ENCODE results near the gene TP53RK. TPM values are rescaled to one million over a fixed set of nuclear protein-coding genes. Genes with fewer than 3 reads are reported as not detected.

Gene TP53RK
- total RNA-seq, 1 experiment from 2014 or later, result 12.4 TPM

- no peak for TF ChIP-seq HMGA2 (CRISPR knock-in tag; IDR thresholded peaks at IDR 0.05)
- no peak for TF ChIP-seq CREB1 (CRISPR knock-in tag; IDR thresholded peaks at IDR 0.05)
- TF ChIP-seq MYBL2 (CRISPR knock-in tag; IDR thresholded peaks at IDR 0.05), result no peak
- TF ChIP-seq, protein P1, sequence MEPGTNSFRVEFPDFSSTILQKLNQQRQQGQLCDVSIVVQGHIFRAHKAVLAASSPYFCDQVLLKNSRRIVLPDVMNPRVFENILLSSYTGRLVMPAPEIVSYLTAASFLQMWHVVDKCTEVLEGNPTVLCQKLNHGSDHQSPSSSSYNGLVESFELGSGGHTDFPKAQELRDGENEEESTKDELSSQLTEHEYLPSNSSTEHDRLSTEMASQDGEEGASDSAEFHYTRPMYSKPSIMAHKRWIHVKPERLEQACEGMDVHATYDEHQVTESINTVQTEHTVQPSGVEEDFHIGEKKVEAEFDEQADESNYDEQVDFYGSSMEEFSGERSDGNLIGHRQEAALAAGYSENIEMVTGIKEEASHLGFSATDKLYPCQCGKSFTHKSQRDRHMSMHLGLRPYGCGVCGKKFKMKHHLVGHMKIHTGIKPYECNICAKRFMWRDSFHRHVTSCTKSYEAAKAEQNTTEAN (CRISPR knock-in tag; IDR thresholded peaks at IDR 0.05), result no peak
- TF ChIP-seq JUN (CRISPR knock-in tag; IDR thresholded peaks at IDR 0.05), result no peak
- TF ChIP-seq CREM (CRISPR knock-in tag; IDR thresholded peaks at IDR 0.05), result no peak
- TF ChIP-seq, protein P2, sequence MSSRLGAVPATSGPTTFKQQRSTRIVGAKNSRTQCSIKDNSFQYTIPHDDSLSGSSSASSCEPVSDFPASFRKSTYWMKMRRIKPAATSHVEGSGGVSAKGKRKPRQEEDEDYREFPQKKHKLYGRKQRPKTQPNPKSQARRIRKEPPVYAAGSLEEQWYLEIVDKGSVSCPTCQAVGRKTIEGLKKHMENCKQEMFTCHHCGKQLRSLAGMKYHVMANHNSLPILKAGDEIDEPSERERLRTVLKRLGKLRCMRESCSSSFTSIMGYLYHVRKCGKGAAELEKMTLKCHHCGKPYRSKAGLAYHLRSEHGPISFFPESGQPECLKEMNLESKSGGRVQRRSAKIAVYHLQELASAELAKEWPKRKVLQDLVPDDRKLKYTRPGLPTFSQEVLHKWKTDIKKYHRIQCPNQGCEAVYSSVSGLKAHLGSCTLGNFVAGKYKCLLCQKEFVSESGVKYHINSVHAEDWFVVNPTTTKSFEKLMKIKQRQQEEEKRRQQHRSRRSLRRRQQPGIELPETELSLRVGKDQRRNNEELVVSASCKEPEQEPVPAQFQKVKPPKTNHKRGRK (CRISPR knock-in tag; IDR thresholded peaks at IDR 0.05; ENCODE audit: borderline replicate concordance), result no peak
- no peak for TF ChIP-seq GRHL2 (CRISPR knock-in tag; IDR thresholded peaks at IDR 0.05; ENCODE audit: insufficient replicate concordance, severe bottlenecking)
- TF ChIP-seq, protein P3, sequence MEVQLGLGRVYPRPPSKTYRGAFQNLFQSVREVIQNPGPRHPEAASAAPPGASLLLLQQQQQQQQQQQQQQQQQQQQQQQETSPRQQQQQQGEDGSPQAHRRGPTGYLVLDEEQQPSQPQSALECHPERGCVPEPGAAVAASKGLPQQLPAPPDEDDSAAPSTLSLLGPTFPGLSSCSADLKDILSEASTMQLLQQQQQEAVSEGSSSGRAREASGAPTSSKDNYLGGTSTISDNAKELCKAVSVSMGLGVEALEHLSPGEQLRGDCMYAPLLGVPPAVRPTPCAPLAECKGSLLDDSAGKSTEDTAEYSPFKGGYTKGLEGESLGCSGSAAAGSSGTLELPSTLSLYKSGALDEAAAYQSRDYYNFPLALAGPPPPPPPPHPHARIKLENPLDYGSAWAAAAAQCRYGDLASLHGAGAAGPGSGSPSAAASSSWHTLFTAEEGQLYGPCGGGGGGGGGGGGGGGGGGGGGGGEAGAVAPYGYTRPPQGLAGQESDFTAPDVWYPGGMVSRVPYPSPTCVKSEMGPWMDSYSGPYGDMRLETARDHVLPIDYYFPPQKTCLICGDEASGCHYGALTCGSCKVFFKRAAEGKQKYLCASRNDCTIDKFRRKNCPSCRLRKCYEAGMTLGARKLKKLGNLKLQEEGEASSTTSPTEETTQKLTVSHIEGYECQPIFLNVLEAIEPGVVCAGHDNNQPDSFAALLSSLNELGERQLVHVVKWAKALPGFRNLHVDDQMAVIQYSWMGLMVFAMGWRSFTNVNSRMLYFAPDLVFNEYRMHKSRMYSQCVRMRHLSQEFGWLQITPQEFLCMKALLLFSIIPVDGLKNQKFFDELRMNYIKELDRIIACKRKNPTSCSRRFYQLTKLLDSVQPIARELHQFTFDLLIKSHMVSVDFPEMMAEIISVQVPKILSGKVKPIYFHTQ (CRISPR knock-in tag; IDR thresholded peaks at IDR 0.05), result no peak
- TF ChIP-seq, protein P4, sequence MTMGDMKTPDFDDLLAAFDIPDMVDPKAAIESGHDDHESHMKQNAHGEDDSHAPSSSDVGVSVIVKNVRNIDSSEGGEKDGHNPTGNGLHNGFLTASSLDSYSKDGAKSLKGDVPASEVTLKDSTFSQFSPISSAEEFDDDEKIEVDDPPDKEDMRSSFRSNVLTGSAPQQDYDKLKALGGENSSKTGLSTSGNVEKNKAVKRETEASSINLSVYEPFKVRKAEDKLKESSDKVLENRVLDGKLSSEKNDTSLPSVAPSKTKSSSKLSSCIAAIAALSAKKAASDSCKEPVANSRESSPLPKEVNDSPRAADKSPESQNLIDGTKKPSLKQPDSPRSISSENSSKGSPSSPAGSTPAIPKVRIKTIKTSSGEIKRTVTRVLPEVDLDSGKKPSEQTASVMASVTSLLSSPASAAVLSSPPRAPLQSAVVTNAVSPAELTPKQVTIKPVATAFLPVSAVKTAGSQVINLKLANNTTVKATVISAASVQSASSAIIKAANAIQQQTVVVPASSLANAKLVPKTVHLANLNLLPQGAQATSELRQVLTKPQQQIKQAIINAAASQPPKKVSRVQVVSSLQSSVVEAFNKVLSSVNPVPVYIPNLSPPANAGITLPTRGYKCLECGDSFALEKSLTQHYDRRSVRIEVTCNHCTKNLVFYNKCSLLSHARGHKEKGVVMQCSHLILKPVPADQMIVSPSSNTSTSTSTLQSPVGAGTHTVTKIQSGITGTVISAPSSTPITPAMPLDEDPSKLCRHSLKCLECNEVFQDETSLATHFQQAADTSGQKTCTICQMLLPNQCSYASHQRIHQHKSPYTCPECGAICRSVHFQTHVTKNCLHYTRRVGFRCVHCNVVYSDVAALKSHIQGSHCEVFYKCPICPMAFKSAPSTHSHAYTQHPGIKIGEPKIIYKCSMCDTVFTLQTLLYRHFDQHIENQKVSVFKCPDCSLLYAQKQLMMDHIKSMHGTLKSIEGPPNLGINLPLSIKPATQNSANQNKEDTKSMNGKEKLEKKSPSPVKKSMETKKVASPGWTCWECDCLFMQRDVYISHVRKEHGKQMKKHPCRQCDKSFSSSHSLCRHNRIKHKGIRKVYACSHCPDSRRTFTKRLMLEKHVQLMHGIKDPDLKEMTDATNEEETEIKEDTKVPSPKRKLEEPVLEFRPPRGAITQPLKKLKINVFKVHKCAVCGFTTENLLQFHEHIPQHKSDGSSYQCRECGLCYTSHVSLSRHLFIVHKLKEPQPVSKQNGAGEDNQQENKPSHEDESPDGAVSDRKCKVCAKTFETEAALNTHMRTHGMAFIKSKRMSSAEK (CRISPR knock-in tag; IDR thresholded peaks at IDR 0.05; ENCODE audit: borderline replicate concordance), result no peak
- no peak for TF ChIP-seq SP1 (CRISPR knock-in tag; conservative IDR thresholded peaks at IDR 0.05)
- TF ChIP-seq TP53 (CRISPR knock-in tag; IDR thresholded peaks at IDR 0.05), result no peak
- no peak for TF ChIP-seq KAT7 (CRISPR knock-in tag; IDR thresholded peaks at IDR 0.05; ENCODE audit: borderline replicate concordance)
- no peak for TF ChIP-seq IRF2 (CRISPR knock-in tag; IDR thresholded peaks at IDR 0.05; ENCODE audit: borderline replicate concordance, low read depth)
- TF ChIP-seq ZNF416 (CRISPR knock-in tag; IDR thresholded peaks at IDR 0.05), result no peak
- 0 out of 2 replicates have a peak overlapping the region, but pooled peaks have one; percentile 30 for H3K27ac Mint-ChIP-seq
- CTCF ChIA-PET, result no interaction called here
- 0 out of 2 replicates have a peak, but pooled peaks cover 3% of the 10 kb centered on the region for H3K4me1 Mint-ChIP-seq
- no peaks in the 10 kb centered on the region for H3K27me3 Mint-ChIP-seq (ENCODE audit: low read depth)
- no peak overlapping the region for H3K4me3 Mint-ChIP-seq
- ATAC-seq (no peak), DNase-seq (ENCODE audit: low spot score) (no peak)
- POLR2A ChIA-PET, result no interaction called here
- H3K9me3 Mint-ChIP-seq, result peaks cover 4% of the 10 kb centered on the region; the same call in 1 of the 2 replicates
- H3K36me3 Mint-ChIP-seq, result 0 out of 2 replicates have a peak, but pooled peaks cover 5% of the 10 kb centered on the region
Measured at GRCh38 chr20:46660487-46660886, 28.8 kb downstream of the TP53RK start.

DNA sequence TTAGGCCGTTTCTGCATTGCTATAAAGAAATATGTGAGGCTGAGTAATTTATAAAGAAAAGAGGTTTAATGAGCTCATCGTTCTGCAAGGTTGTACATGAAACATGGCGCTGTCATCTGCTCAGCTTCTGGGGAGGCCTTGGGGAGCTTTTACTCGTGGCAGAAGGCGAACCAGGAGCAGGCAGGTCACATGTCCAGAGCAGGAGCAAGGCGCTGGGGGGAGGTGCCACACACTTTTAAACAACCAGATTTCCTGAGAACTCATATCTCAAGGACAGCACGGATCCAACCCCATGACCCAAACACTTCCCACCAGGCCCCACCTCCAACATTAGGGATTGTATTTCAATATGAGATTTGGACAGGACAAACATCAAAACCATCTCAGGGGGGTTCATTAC is 31.6 kb downstream of the TP53RK start:
- Mint-ChIP-seq H3K9me3 (peaks cover 4% of the 10 kb centered on the region; the same call in 1 of the 2 replicates), H3K27me3 (ENCODE audit: low read depth) (no peaks in the 10 kb centered on the region), H3K4me1 (peaks cover 10% of the 10 kb centered on the region), H3K4me3 (no peak overlapping the region), H3K36me3 (0 out of 2 replicates have a peak, but pooled peaks cover 5% of the 10 kb centered on the region), H3K27ac (no peak overlapping the region)
- POLR2A ChIA-PET, result no interaction called here
- DNase-seq (ENCODE audit: low spot score) (no peak), ATAC-seq (no peak)
- CTCF ChIA-PET, result interaction anchor here (0.9 kb wide), 1 partner anchor 10 kb away, joined by 3 read pairs; no protein-coding TSS in a partner anchor
- no peak for TF ChIP-seq OVOL2 (CRISPR knock-in tag; IDR thresholded peaks at IDR 0.05; ENCODE audit: borderline replicate concordance)
- TF ChIP-seq ZNF232 (CRISPR knock-in tag; IDR thresholded peaks at IDR 0.05), result no peak
- TF ChIP-seq, protein P5, sequence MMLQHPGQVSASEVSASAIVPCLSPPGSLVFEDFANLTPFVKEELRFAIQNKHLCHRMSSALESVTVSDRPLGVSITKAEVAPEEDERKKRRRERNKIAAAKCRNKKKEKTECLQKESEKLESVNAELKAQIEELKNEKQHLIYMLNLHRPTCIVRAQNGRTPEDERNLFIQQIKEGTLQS (CRISPR knock-in tag; conservative IDR thresholded peaks at IDR 0.05), result no peak
- TF ChIP-seq, protein P6, sequence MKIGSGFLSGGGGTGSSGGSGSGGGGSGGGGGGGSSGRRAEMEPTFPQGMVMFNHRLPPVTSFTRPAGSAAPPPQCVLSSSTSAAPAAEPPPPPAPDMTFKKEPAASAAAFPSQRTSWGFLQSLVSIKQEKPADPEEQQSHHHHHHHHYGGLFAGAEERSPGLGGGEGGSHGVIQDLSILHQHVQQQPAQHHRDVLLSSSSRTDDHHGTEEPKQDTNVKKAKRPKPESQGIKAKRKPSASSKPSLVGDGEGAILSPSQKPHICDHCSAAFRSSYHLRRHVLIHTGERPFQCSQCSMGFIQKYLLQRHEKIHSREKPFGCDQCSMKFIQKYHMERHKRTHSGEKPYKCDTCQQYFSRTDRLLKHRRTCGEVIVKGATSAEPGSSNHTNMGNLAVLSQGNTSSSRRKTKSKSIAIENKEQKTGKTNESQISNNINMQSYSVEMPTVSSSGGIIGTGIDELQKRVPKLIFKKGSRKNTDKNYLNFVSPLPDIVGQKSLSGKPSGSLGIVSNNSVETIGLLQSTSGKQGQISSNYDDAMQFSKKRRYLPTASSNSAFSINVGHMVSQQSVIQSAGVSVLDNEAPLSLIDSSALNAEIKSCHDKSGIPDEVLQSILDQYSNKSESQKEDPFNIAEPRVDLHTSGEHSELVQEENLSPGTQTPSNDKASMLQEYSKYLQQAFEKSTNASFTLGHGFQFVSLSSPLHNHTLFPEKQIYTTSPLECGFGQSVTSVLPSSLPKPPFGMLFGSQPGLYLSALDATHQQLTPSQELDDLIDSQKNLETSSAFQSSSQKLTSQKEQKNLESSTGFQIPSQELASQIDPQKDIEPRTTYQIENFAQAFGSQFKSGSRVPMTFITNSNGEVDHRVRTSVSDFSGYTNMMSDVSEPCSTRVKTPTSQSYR (CRISPR knock-in tag; IDR thresholded peaks at IDR 0.05), result no peak
- no peak for TF ChIP-seq CTCF (IDR thresholded peaks at IDR 0.05)
- no peak for TF ChIP-seq ZNF396 (CRISPR knock-in tag; IDR thresholded peaks at IDR 0.05; ENCODE audit: borderline replicate concordance)
